Breast epithelium (tissue), 3 donors: Measurements from ENCODE around the gene MRPL44.

ENCODE experiments used
- POLR2A ChIP-seq: fragments of 450-650 bp; IDR thresholded peaks from one replicate; pipeline ENCODE4 v1.6.1; 2016; ENCODE audit warnings: antibody characterized with exemption, mild to moderate bottlenecking, moderate library complexity
- TF ChIP-seq, protein P1 (sequence below), 3 donors: fragments of 450-650 bp; IDR thresholded peaks; one replicate each; pipeline ENCODE4 v1.5.1; 2016 to 2017; ENCODE audit warnings: antibody characterized with exemption in 3 of 3, mild to moderate bottlenecking in 3 of 3, moderate library complexity in 3 of 3

DNA sequence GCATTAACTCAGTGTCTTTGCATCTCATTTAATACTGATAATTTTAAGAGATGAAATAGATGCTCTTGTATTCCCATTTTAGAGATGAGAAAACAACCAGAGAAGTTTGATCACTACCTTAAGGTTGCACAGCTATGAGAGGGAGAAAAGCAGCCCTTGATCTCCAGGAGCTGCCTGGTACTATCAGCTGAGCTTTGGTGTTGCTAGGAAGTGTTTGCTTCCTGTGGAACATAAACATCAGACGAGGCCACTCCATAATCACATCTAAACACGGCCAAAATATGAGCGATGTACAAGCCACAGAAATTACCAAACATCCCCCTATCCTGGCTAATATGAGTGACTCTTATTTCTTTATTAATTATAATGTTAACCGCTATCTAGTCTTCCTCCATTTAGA lies 11.5 kb upstream of the MRPL44 start:
- TF ChIP-seq POLR2A = no peak
- TF ChIP-seq, protein P1, sequence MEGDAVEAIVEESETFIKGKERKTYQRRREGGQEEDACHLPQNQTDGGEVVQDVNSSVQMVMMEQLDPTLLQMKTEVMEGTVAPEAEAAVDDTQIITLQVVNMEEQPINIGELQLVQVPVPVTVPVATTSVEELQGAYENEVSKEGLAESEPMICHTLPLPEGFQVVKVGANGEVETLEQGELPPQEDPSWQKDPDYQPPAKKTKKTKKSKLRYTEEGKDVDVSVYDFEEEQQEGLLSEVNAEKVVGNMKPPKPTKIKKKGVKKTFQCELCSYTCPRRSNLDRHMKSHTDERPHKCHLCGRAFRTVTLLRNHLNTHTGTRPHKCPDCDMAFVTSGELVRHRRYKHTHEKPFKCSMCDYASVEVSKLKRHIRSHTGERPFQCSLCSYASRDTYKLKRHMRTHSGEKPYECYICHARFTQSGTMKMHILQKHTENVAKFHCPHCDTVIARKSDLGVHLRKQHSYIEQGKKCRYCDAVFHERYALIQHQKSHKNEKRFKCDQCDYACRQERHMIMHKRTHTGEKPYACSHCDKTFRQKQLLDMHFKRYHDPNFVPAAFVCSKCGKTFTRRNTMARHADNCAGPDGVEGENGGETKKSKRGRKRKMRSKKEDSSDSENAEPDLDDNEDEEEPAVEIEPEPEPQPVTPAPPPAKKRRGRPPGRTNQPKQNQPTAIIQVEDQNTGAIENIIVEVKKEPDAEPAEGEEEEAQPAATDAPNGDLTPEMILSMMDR (IDR thresholded peaks at IDR 0.05) = no peak
